B cell (primary cell): Measurements from ENCODE around the gene MEG3. TPM values are rescaled to one million over a fixed set of nuclear protein-coding genes. Genes with fewer than 3 reads are reported as not detected.
"Not testable (repeated sequence)": the region's sequence is repeated elsewhere in the genome, so short reads cannot be mapped to it uniquely, and the experiment has no call there.

Experiments
- ATAC-seq: fragments of 200-7000 bp; cut with Tn5 transposase; one replicate; pipeline ENCODE4 v1.10.0; 2021; ENCODE audit warnings: low read depth, mild to moderate bottlenecking, moderate number of reproducible peaks, moderate library complexity
- CTCF ChIA-PET: fragments of 350-600 bp; sonication (Branson Sonifier 250); formaldehyde crosslinking; loops from one replicate; lab custom pipeline; 2021; ENCODE audit warnings: antibody characterized with exemption, inconsistent platforms; lab: Charles Lee
- POLR2A ChIA-PET: fragments of 350-600 bp; sonication (Branson Sonifier 250); formaldehyde crosslinking; loops from one replicate; lab custom pipeline; 2021; ENCODE audit warnings: antibody characterized with exemption; lab: Charles Lee
- DNase-seq: peaks from one replicate; pipeline ENCODE4 v3.0.0; 2013
- H2AFZ ChIP-seq: 2 replicates; pipeline ENCODE4 v1.6.1; 2012; ENCODE audit warnings: mild to moderate bottlenecking, low read depth, low read length; ENCODE audit not compliant: insufficient read depth, poor library complexity, severe bottlenecking
- H3K27ac ChIP-seq, 2 donors: 1 replicate in 1 of 2; 2 replicates in 1 of 2; pipeline ENCODE4 v1.5.1; 2012 to 2013; ENCODE audit warnings: low read length in 2 of 2, mild to moderate bottlenecking in 2 of 2, moderate library complexity in 1 of 2
- H3K27me3 ChIP-seq, 4 experiments: fragments of 200-600 bp in 1 of 4; sonication (generic) in 1 of 4; replicated peaks in 1 of 4; 1 replicate in 2 of 4; 2 replicates in 2 of 4; pipeline versions ENCODE4 v1.6.1 to v1.7.0; 2013 to 2016; ENCODE audit warnings: low read length in 3 of 4, mild to moderate bottlenecking in 2 of 4, mixed read lengths in 1 of 4, moderate library complexity in 1 of 4; ENCODE audit not compliant: insufficient read depth in 4 of 4, control insufficient read depth in 3 of 4; ENCODE audit errors: control extremely low read depth in 1 of 4
- H3K36me3 ChIP-seq, 2 experiments: replicated peaks in 1 of 2; 1 replicate in 1 of 2; 2 replicates in 1 of 2; pipeline versions ENCODE4 v1.6.1 to v1.7.1; 2013; ENCODE audit warnings: low read length in 1 of 2; ENCODE audit not compliant: insufficient read depth in 2 of 2, control insufficient read depth in 1 of 2; ENCODE audit errors: control extremely low read depth in 1 of 2, extremely low read depth in 1 of 2
- H3K4me1 ChIP-seq, 2 donors: fragments of 200-600 bp in 1 of 2; sonication (generic) in 1 of 2; 1 replicate in 1 of 2; 2 replicates in 1 of 2; pipeline versions ENCODE4 v1.5.1 to v1.6.1; 2013 to 2017; ENCODE audit warnings: low read length in 2 of 2; ENCODE audit not compliant: control insufficient read depth in 2 of 2, insufficient read depth in 2 of 2
- H3K4me2 ChIP-seq: replicated peaks from 2 replicates; pipeline ENCODE3; 2012; ENCODE audit warnings: mild to moderate bottlenecking, low read depth, low read length; ENCODE audit not compliant: poor library complexity, severe bottlenecking
- H3K4me3 ChIP-seq, 5 experiments: fragments of 200-600 bp in 1 of 5; sonication (generic) in 1 of 5; 1 replicate in 3 of 5; 2 replicates in 2 of 5; pipeline versions ENCODE4 v1.5.1 to v1.7.0; 2011 to 2016; ENCODE audit warnings: low read length in 4 of 5, mild to moderate bottlenecking in 4 of 5, low read depth in 2 of 5, control low read depth in 1 of 5, moderate library complexity in 1 of 5; ENCODE audit not compliant: insufficient read depth in 1 of 5; ENCODE audit errors: control extremely low read depth in 1 of 5, extremely low read depth in 1 of 5
- H3K79me2 ChIP-seq: fragments of 200-600 bp; sonication (generic); one replicate; pipeline ENCODE4 v1.6.0; 2016; ENCODE audit warnings: low read length; ENCODE audit not compliant: control insufficient read depth, insufficient read depth
- H3K9ac ChIP-seq: fragments of 200-600 bp; sonication (generic); 2 replicates; pipeline ENCODE4 v1.6.1; 2017; ENCODE audit warnings: mild to moderate bottlenecking, low read length, moderate library complexity
- H3K9me3 ChIP-seq, 3 donors: one replicate each; pipeline versions ENCODE4 v1.6.1 to v1.7.1; 2013; ENCODE audit warnings: low read length in 2 of 3; ENCODE audit not compliant: control insufficient read depth in 2 of 3, insufficient read depth in 1 of 3; ENCODE audit errors: control extremely low read depth in 1 of 3
- H4K20me1 ChIP-seq: 2 replicates; pipeline ENCODE4 v1.6.0; 2012; ENCODE audit warnings: mild to moderate bottlenecking, low read length; ENCODE audit not compliant: insufficient read depth, control insufficient read depth, poor library complexity, severe bottlenecking
- H3K27ac Mint-ChIP-seq: one replicate; pipeline ENCODE4 v1.8.0; 2021; ENCODE audit warnings: mixed read lengths
- H3K27me3 Mint-ChIP-seq: one replicate; pipeline ENCODE4 v1.8.0; 2021; ENCODE audit warnings: mixed read lengths
- H3K4me1 Mint-ChIP-seq: one replicate; pipeline ENCODE4 v1.8.0; 2021; ENCODE audit warnings: mixed read lengths
- H3K4me3 Mint-ChIP-seq: one replicate; pipeline ENCODE4 v1.8.0; 2021; ENCODE audit warnings: mixed read lengths
- H3K9me3 Mint-ChIP-seq: one replicate; pipeline ENCODE4 v1.8.0; 2022; ENCODE audit warnings: mixed read lengths; ENCODE audit not compliant: insufficient read depth
- CTCF ChIP-seq: fragments of 200-600 bp; IDR thresholded peaks from one replicate; pipeline ENCODE4 v1.8.0; 2022; ENCODE audit warnings: antibody characterized with exemption, mild to moderate bottlenecking
- EZH2 ChIP-seq: IDR thresholded peaks from 2 replicates; pipeline ENCODE4 v1.6.1; 2012; ENCODE audit warnings: borderline replicate concordance, low read depth, mild to moderate bottlenecking, moderate library complexity, low read length; ENCODE audit not compliant: insufficient read depth, poor library complexity, severe bottlenecking
- WGBS: methylation state at CpG from one replicate; pipeline ENCODE4 v1.1.5; 2013; ENCODE audit warnings: missing lambda C conversion rate; ENCODE audit not compliant: insufficient coverage; 5-methylcytosine and 5-hydroxymethylcytosine counted together
- intact Hi-C: fragments of 100-400 bp; cut with micrococcal nuclease; formaldehyde crosslinking; loops from one replicate; pipeline ENCODE4 v1.10.0; 2022
- polyA plus RNA-seq: library from polyadenylated mRNA; depleted of rRNA; stranded (reverse); fragments of >200 nt; gene quantifications from 2 replicates; pipeline ENCODE4 v1.2.3, GENCODE V29; 2012
- total RNA-seq, 2 donors: library from RNA; stranded (reverse); fragments of 120-200 nt in 1 of 2; gene quantifications; 1 replicate in 1 of 2; 2 replicates in 1 of 2; pipeline versions ENCODE4 v1.2.3 to v1.2.4, GENCODE V29; 2013 to 2022

Gene MEG3
- total and polyA plus RNA-seq, 2 donors (not counting 1 experiment from before 2014, with no cell fraction given): 0.13 TPM; not detected in 1

DNA sequence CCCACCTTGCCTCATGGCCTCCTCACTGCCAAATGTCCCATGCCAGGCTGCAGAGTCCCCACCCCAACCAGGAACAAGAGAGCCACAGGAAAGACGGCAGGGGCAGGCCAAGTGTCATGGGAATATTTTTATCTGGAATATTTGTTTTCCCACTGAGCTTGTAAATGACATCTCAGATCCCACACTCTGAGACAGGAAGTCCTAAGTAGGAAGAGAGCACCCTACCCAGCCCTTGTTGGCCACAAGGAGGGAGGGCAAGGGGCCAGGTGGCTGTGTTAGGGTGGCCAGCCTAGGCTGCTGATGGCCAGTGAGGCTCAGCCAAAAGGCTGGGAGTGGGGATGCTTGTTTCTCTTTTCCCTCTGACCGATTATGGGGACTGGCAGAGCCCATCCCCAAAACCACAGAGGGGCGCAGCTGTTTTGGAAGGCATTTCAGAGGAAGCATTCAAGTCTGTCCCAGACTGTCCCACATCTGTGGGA, 7.7 kb upstream of the MEG3 start:
- H4K20me1 ChIP-seq: no peaks in the 10 kb centered on the region
- H3K4me3 Mint-ChIP-seq: no peak overlapping the region
- H3K4me1 Mint-ChIP-seq: no peaks in the 10 kb centered on the region
- H3K27me3 ChIP-seq: peaks cover 0 to 4% (median 0%) of the 10 kb centered on the region in 4 experiments
- ATAC-seq (no peak), DNase-seq (no peak)
- H3K4me3 ChIP-seq: no peak overlapping the region
- no peaks in the 10 kb centered on the region for H3K4me1 ChIP-seq
- no peak overlapping the region for H2AFZ ChIP-seq
- ChIA-PET CTCF (no interaction called here), POLR2A (no interaction called here)
- peaks cover 7% of the 10 kb centered on the region for H3K27me3 Mint-ChIP-seq
- intact Hi-C loops: no loop called here
- H3K4me2 ChIP-seq: no peak overlapping the region
- no peaks in the 10 kb centered on the region for H3K79me2 ChIP-seq
- no peak overlapping the region for H3K9ac ChIP-seq
- H3K27ac Mint-ChIP-seq: no peak overlapping the region
- no peaks in the 10 kb centered on the region for H3K36me3 ChIP-seq
- TF ChIP-seq CTCF: no peak
- TF ChIP-seq EZH2: no peak
- WGBS: no CpG with 5 or more reads among the region's 3 CpGs
- H3K9me3 ChIP-seq: peaks cover 0 to 10% (median 0%) of the 10 kb centered on the region in 3 donors
- H3K9me3 Mint-ChIP-seq: no peaks in the 10 kb centered on the region
- no peak overlapping the region for H3K27ac ChIP-seq

- H3K4me1 Mint-ChIP-seq, H3K27me3 ChIP-seq, H3K4me3 Mint-ChIP-seq, H3K27ac ChIP-seq, CTCF ChIA-PET, intact Hi-C loops, H3K4me2 ChIP-seq, H3K9ac ChIP-seq, H3K4me3 ChIP-seq, DNase-seq, H3K4me1 ChIP-seq, ATAC-seq, H4K20me1 ChIP-seq, POLR2A ChIA-PET, H3K27me3 Mint-ChIP-seq, H2AFZ ChIP-seq, H3K36me3 ChIP-seq, H3K9me3 Mint-ChIP-seq, H3K27ac Mint-ChIP-seq, H3K79me2 ChIP-seq: not testable (repeated sequence)
- H3K9me3 ChIP-seq: peaks cover 0 to 12% (median 0%) of the 10 kb centered on the region in 3 donors
- WGBS: 93% methylated on average over 6 of the region's 10 CpGs
Measured at GRCh38 chr14:100818923-100819322, 7.0 kb upstream of the MEG3 start.
